Measurements from ENCODE around the gene CTNNA2. TPM values are rescaled to one million over a fixed set of nuclear protein-coding genes. Genes with fewer than 3 reads are reported as not detected.

Gene CTNNA2
- total and polyA plus RNA-seq, 12 donors: 0.12 to 5.0 (median 1.4) TPM; not detected in 1

- intact Hi-C loops (cut with DNase I): no loop called here
- no peak for DNase-seq
- no peak overlapping the region for H3K27ac ChIP-seq
- H3K4me3 ChIP-seq: no peak overlapping the region
- no peaks in the 10 kb centered on the region for H3K9me3 ChIP-seq (replicated peaks in 1 of 3)
- H3K27me3 ChIP-seq: no peaks in the 10 kb centered on the region
- 24 to 45% (median 33%) methylated on average over 1 of the region's 1 CpG for WGBS, 4 donors
- TF ChIP-seq POLR2A (IDR thresholded peaks at IDR 0.05) (no peak), CTCF (IDR thresholded peaks at IDR 0.05) (no peak)
- no peaks in the 10 kb centered on the region for H3K36me3 ChIP-seq (replicated peaks in 1 of 2)
- H3K4me1 ChIP-seq (replicated peaks in 1 of 2): no peaks in the 10 kb centered on the region
These were observed 78.4 kb downstream of the CTNNA2 start for GRCh38 chr2:79591281-79591680.

- intact Hi-C loops (cut with DNase I): no loop called here
- Histone ChIP-seq H3K27ac (no peak overlapping the region), H3K4me1 (replicated peaks in 1 of 2) (no peaks in the 10 kb centered on the region), H3K4me3 (no peak overlapping the region), H3K27me3 (no peaks in the 10 kb centered on the region), H3K9me3 (replicated peaks in 1 of 3) (no peaks in the 10 kb centered on the region), H3K36me3 (replicated peaks in 1 of 2) (no peaks in the 10 kb centered on the region)
- TF ChIP-seq CTCF (IDR thresholded peaks at IDR 0.05) (no peak), POLR2A (IDR thresholded peaks at IDR 0.05) (no peak)
- DNase-seq: no peak
- 64 to 79% (median 72%) methylated on average over 4 of the region's 4 CpGs for WGBS, 4 donors
These were observed 80.5 kb downstream of the CTNNA2 start for GRCh38 chr2:79593237-79593867.

GRCh38 chr2:79596403-79596802 lies 83.6 kb downstream of the CTNNA2 start:
- Histone ChIP-seq H3K9me3 (replicated peaks in 1 of 3) (no peaks in the 10 kb centered on the region), H3K36me3 (replicated peaks in 1 of 2) (no peaks in the 10 kb centered on the region), H3K4me1 (replicated peaks in 1 of 2) (no peaks in the 10 kb centered on the region), H3K27ac (no peak overlapping the region), H3K27me3 (no peaks in the 10 kb centered on the region), H3K4me3 (no peak overlapping the region)
- intact Hi-C loops (cut with DNase I): no loop called here
- no peak for DNase-seq
- 51 to 72% (median 63%) methylated on average over 3 of the region's 3 CpGs for WGBS, 4 donors
- TF ChIP-seq POLR2A (IDR thresholded peaks at IDR 0.05) (no peak), CTCF (IDR thresholded peaks at IDR 0.05) (no peak)

GRCh38 chr2:79604748-79605147 lies 91.9 kb downstream of the CTNNA2 start:
- no peaks in the 10 kb centered on the region for H3K36me3 ChIP-seq (replicated peaks in 1 of 2)
- no peak for DNase-seq
- intact Hi-C loops (cut with DNase I): no loop called here
- H3K9me3 ChIP-seq (replicated peaks in 1 of 3): no peaks in the 10 kb centered on the region
- no peak for TF ChIP-seq POLR2A (IDR thresholded peaks at IDR 0.05)
- TF ChIP-seq CTCF (IDR thresholded peaks at IDR 0.05): no peak
- no peak overlapping the region for H3K4me3 ChIP-seq
- H3K27me3 ChIP-seq: no peaks in the 10 kb centered on the region
- no peaks in the 10 kb centered on the region for H3K4me1 ChIP-seq (replicated peaks in 1 of 2)
- no peak overlapping the region for H3K27ac ChIP-seq
